ENCODE measurements around the gene GK. TPM values are rescaled to one million over a fixed set of nuclear protein-coding genes. Genes with fewer than 3 reads are reported as not detected.
"Not testable (repeated sequence)": the region's sequence is repeated elsewhere in the genome, so short reads cannot be mapped to it uniquely, and the experiment has no call there.

GK gene
- 10 to 100 TPM; 12.5 to 13.2 TPM for total RNA-seq

GRCh38 chrX:30653415-30654131 is at the start of gene GK:
TSS of gene GK (plus strand) at chrX:30653423. CDS start at chrX:30653538, 115 bp downstream.
- Mint-ChIP-seq H3K4me3 (peak within 1 kb of the TSS; percentile 86), H3K4me1 (peaks cover 23% of the 10 kb centered on the region), H3K27me3 (no peaks in the 10 kb centered on the region), H3K36me3 (peaks cover 4% of the 10 kb centered on the region), H3K9me3 (no peaks in the 10 kb centered on the region), H3K27ac (peak within 1 kb of the TSS; percentile 96)
- POLR2A ChIA-PET, result interaction anchor here (0.9 kb wide), 1 partner anchor 76 kb away, joined by 5 read pairs; the partner anchor contains the start of gene TASL
- DNase-seq, result no peak
- ATAC-seq (ENCODE audit: low read depth), result peak; percentile 19

DNA sequence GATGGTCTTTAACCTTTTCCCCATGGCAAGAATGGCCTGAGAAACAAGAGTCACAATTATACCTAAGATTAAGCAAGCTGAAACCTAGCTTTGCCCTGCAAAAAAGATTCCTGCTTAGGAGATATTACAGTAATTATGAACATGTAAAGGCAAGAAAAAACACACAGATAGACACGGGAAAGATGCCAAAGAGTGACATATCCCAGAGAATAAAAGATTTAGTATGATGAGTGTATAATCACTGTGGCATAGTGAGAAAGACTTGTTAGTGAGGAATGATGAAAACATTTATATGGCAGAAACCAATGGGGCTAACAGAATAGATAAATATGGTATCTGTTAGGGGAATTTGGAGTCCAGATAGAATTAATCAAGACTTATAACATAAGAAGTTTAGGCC is 46.1 kb upstream of the GK start:
- no peak overlapping the region for H3K4me3 Mint-ChIP-seq
- no peaks in the 10 kb centered on the region for H3K36me3 Mint-ChIP-seq
- ATAC-seq (ENCODE audit: low read depth) (no peak), DNase-seq (no peak)
- no peaks in the 10 kb centered on the region for H3K4me1 Mint-ChIP-seq
- H3K9me3 Mint-ChIP-seq, result no peaks in the 10 kb centered on the region
- H3K27me3 Mint-ChIP-seq, result no peaks in the 10 kb centered on the region
- H3K27ac Mint-ChIP-seq, result no peak overlapping the region
- POLR2A ChIA-PET, result no interaction called here

GRCh38 chrX:30610026-30610425 is 43.2 kb upstream of the GK start:
- no peaks in the 10 kb centered on the region for H3K9me3 Mint-ChIP-seq
- ATAC-seq (ENCODE audit: low read depth) (no peak), DNase-seq (no peak)
- no peaks in the 10 kb centered on the region for H3K4me1 Mint-ChIP-seq
- H3K27me3 Mint-ChIP-seq, result no peaks in the 10 kb centered on the region
- no peak overlapping the region for H3K4me3 Mint-ChIP-seq
- POLR2A ChIA-PET, result no interaction called here
- H3K36me3 Mint-ChIP-seq, result no peaks in the 10 kb centered on the region
- H3K27ac Mint-ChIP-seq, result no peak overlapping the region

DNA sequence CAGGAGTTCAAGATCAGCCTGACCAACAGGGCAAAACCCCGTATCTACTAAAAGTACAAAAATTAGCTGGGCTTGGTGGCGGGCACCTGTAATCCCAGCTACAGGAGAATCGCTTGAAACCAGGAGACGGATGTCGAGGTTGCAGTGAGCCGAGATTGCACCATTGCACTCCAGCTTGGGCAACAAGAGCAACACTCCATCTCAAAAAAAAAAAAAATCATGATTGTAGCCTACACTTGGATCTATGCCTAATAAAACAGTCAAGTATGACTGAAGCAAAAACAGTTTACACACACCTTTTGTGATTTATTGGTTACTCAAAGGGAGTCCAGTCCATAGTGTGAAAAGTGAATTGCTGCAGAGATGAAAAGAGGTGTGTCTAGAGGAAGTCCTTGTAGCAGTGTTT is 41.0 kb upstream of the GK start:
- no peaks in the 10 kb centered on the region for H3K36me3 Mint-ChIP-seq

DNA sequence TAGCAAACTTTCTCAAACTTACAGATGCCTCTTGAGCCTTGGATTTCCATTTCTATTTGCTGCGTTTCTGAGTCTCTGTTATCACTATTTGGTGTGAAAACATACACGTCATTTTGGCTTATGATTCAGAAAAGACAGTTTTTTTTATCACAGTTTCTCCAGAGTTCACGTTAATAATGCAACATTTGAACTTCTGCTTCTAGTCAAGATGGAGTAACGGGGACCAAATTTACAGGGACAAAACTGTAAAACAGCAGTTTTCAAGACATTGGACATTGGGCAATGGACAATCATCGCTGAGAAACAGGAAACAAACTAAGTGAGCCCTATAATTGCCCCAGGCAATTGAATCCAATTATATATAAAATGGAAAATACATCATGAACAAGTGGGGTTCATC is 39.5 kb upstream of the GK start:
- no peak for DNase-seq
- POLR2A ChIA-PET, result no interaction called here
- ATAC-seq (ENCODE audit: low read depth), result no peak
- Mint-ChIP-seq H3K4me3 (no peak overlapping the region), H3K27ac (no peak overlapping the region), H3K4me1 (no peaks in the 10 kb centered on the region), H3K27me3 (no peaks in the 10 kb centered on the region), H3K9me3 (no peaks in the 10 kb centered on the region), H3K36me3 (no peaks in the 10 kb centered on the region)

More for the DNA sequence above, 41.0 kb upstream of the GK start:
- H3K27me3 Mint-ChIP-seq, result no peaks in the 10 kb centered on the region
- ATAC-seq (ENCODE audit: low read depth) (no peak), DNase-seq (no peak)
- no peaks in the 10 kb centered on the region for H3K9me3 Mint-ChIP-seq
- no peaks in the 10 kb centered on the region for H3K4me1 Mint-ChIP-seq
- POLR2A ChIA-PET, result no interaction called here
- H3K4me3 Mint-ChIP-seq, result no peak overlapping the region
- no peak overlapping the region for H3K27ac Mint-ChIP-seq

DNA sequence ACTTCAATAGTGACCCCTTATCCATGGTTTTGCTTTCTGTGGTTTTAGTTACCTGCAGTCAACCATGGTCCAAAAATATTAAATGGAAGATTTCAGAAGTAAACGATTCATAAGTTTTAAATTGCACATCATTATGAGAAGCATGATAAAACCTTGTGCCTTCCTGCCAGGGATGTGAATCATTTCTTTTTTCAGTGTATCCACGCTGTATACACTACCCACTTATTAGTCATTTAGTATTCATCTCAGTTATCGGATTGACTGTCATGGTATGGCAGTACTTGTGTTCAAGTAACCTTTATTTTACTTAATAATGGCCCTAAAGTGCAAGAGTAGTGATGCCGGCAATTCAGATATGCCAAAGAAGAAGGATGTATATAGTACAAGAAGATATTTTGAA is 38.0 kb upstream of the GK start:
- Mint-ChIP-seq H3K27ac (no peak overlapping the region), H3K4me3 (no peak overlapping the region), H3K27me3 (no peaks in the 10 kb centered on the region), H3K4me1 (no peaks in the 10 kb centered on the region), H3K9me3 (peaks cover 1% of the 10 kb centered on the region), H3K36me3 (no peaks in the 10 kb centered on the region)
- DNase-seq (no peak), ATAC-seq (ENCODE audit: low read depth) (no peak)
- POLR2A ChIA-PET, result no interaction called here

DNA sequence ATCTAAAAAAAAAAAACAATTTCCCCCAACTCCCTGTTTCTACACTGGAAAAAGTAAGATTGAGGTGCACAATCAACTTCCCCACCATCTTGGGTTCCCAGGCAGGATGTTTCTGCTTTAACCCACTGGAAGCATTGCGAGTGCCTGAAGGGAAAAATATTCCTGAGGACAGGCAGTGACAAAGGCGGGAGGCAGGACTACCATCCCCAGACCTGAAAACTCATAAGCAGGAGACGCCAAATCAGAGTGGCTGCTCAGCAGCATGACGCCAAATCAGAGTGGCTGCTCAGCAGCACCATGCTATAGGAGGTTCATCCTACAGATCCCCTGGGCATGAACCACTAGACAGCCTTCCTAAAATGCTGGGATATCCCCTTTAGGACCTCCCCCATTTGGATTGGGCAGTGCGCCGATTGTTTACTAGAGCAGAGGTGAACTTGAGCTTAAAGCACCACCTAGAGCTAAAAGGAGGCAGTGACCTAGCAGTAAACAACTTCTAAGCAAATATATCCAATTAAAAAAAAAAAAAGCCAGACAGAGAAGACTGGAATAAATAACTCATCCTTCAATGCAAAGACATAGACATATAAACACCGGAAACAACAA is 35.0 kb upstream of the GK start:
- no peak for DNase-seq
- POLR2A ChIA-PET, result no interaction called here
- no peak for ATAC-seq (ENCODE audit: low read depth)
- H3K36me3 Mint-ChIP-seq, result no peaks in the 10 kb centered on the region
- H3K27me3 Mint-ChIP-seq, result no peaks in the 10 kb centered on the region
- peaks cover 5% of the 10 kb centered on the region for H3K9me3 Mint-ChIP-seq
- H3K4me3 Mint-ChIP-seq, result no peak overlapping the region
- H3K4me1 Mint-ChIP-seq, result no peaks in the 10 kb centered on the region
- no peak overlapping the region for H3K27ac Mint-ChIP-seq

DNA sequence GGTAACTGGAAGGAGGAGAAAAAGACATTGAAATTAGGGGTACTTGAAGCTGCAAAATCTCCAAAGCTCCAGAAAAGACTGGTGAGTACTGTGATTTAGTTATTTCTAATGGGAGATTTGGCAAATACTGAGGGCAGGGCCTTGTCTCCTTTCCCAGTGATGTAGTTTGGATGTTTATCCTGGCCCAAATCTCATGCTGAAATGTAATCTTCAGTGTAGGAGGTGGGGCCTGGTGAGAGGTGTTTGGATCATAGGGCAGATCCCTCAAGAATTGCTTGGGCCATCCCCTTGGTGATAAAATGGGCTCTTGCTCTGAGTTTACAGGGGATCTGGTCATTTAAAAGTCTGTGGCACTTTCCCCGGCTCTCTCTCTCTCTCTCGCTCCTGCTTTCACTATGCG is 33.1 kb upstream of the GK start:
- DNase-seq (no peak), ATAC-seq (ENCODE audit: low read depth) (no peak)
- Mint-ChIP-seq H3K27me3 (no peaks in the 10 kb centered on the region), H3K36me3 (no peaks in the 10 kb centered on the region), H3K4me3 (no peak overlapping the region), H3K27ac (no peak overlapping the region), H3K9me3 (peaks cover 6% of the 10 kb centered on the region), H3K4me1 (no peaks in the 10 kb centered on the region)
- POLR2A ChIA-PET, result no interaction called here

DNA sequence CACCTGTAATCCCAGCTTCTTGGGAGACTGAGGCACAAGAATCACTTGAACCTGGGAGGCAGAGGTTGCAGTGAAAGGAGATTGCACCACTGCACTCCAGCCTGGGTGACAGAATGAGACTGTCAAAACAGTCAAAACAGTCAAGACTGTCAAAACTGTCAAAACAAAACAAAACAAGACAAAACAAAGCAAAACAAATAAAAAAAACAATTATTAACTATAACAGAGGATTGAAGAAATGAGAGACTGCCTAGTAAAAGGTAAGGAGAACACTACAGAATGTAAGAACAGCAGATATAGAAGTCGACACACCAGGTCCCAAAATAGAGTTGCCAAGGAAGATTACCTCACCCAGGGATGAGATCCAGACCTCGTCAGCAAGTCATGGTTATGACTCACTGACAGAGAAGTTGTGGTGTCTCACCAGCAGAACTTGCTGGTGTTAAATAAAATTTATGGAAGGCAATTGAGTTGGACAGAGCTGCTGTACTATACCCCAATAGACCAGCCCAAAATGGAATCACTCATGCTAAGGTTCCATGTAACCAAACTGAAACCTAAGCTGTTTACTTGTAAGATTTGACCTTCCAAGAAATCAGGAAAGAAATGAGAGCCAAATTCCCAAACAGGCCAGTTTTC is 32.1 kb upstream of the GK start:
- H3K4me1 Mint-ChIP-seq, result no peaks in the 10 kb centered on the region
- no peak for ATAC-seq (ENCODE audit: low read depth)

GRCh38 chrX:30622361-30622760 is 30.9 kb upstream of the GK start:
- H3K36me3 Mint-ChIP-seq, result no peaks in the 10 kb centered on the region
- H3K4me1 Mint-ChIP-seq, result no peaks in the 10 kb centered on the region
- ATAC-seq (ENCODE audit: low read depth), result no peak
- no peak overlapping the region for H3K4me3 Mint-ChIP-seq
- peaks cover 6% of the 10 kb centered on the region for H3K9me3 Mint-ChIP-seq
- DNase-seq, result no peak
- no peaks in the 10 kb centered on the region for H3K27me3 Mint-ChIP-seq
- POLR2A ChIA-PET, result no interaction called here
- H3K27ac Mint-ChIP-seq, result no peak overlapping the region

More for the DNA sequence above, 32.1 kb upstream of the GK start:
- Mint-ChIP-seq H3K36me3 (no peaks in the 10 kb centered on the region), H3K9me3 (peaks cover 6% of the 10 kb centered on the region), H3K4me3 (no peak overlapping the region), H3K27me3 (no peaks in the 10 kb centered on the region), H3K27ac (no peak overlapping the region)
- DNase-seq, result no peak
- POLR2A ChIA-PET, result no interaction called here

DNA sequence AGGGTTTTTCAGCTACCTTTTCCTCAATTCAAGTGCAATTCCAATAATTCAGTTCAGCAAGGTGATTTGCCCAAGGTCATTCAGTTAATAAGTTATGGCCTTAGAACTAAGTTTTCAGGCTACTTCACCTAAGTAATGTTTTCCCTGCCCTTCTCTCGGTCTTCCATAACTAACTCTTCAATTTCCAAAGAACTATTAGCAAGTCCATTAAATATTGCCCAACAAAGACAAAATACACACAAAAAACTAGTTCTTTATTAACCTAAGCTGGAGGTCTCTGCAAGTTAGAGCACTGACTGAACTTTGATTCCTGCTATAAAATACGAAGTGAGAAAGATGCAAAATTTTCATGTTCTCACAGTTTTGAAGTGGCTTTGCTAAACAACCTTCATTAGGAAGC is 26.8 kb upstream of the GK start:
- POLR2A ChIA-PET, result no interaction called here
- Mint-ChIP-seq H3K4me3 (no peak overlapping the region), H3K36me3 (no peaks in the 10 kb centered on the region), H3K9me3 (peaks cover 5% of the 10 kb centered on the region), H3K4me1 (no peaks in the 10 kb centered on the region), H3K27me3 (no peaks in the 10 kb centered on the region), H3K27ac (no peak overlapping the region)
- DNase-seq (no peak), ATAC-seq (ENCODE audit: low read depth) (no peak)

DNA sequence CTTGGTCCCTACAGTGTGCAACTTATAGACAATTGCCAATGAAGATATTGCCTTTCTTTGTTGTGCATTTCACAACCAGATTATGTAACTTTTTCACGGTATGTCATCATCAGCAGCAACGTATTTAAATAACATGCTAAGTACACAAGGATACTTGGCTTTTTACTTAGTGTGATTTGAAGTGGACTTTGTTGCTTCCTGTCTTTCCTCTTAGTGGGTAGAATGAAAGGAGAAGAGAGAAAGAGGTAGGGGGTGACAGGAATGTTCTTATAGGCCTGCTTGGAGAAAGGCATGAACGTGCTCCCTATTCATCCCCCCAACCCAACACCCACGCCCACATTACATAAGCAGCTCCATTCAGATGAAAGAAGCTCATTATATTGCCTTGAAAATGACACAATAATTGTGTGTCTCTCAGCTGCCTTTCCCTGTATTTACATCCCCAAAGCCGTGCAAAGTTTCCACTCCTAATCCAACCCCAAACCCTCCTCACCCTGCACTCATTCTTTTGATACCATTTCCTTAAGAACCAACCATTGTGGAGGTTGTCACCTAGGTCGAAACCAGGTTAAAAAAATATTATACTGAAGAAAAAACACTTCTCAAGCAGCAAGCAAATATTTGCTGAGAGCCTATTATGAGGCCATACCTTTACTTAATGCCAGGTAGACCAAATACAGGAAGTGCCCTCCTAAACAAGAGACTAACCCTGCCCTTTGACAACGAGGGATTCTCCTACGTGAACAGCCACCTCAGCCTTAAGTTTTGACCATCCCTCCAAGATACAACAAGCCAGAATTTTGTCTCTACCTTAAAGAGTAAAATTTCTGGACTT is 25.2 kb upstream of the GK start:
- Mint-ChIP-seq H3K36me3 (no peaks in the 10 kb centered on the region), H3K4me3 (no peak overlapping the region), H3K27ac (no peak overlapping the region), H3K27me3 (no peaks in the 10 kb centered on the region), H3K4me1 (no peaks in the 10 kb centered on the region), H3K9me3 (peaks cover 2% of the 10 kb centered on the region)
- no peak for DNase-seq
- no peak for ATAC-seq (ENCODE audit: low read depth)
- POLR2A ChIA-PET, result no interaction called here

GRCh38 chrX:30634070-30634469 is 19.2 kb upstream of the GK start:
- H3K36me3 Mint-ChIP-seq; POLR2A ChIA-PET; H3K4me1 Mint-ChIP-seq; H3K4me3 Mint-ChIP-seq; H3K27me3 Mint-ChIP-seq; ATAC-seq (ENCODE audit: low read depth); H3K27ac Mint-ChIP-seq; DNase-seq; H3K9me3 Mint-ChIP-seq: not testable (repeated sequence)

Measured in activated naive CD8-positive, alpha-beta T cell treated with anti-CD3 and anti-CD28 coated beads, Interleukin-2, amount 10 ng/mL, durations not matched to agents 7 days and 5 days (primary cell).